ENCODE results near the gene FXYD1. TPM values are rescaled to one million over a fixed set of nuclear protein-coding genes. Genes with fewer than 3 reads are reported as not detected.

FXYD1 gene
- total RNA-seq, 1 experiment from 2014 or later = 13.3 TPM

DNA sequence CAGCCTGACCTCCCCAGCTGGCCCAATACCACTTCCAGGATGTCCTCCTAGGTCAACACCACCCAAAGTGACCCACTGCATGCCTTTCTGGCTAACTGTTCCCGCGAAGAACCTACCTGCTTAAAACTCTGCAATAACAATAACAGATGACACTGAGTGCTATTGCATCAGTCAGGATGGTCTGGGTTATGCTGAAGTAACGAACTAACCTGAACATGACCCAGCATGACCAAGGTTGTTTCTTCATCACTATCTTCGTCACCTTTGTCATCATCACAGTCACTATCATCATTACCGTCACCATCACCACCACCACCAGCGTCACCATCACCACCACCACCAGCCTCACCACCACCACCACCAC is 33.6 kb upstream of the FXYD1 start:
- H3K4me1 Mint-ChIP-seq = 0 out of 2 replicates have a peak, but pooled peaks cover 7% of the 10 kb centered on the region
- POLR2A ChIA-PET = no interaction called here
- no peak overlapping the region for H3K4me3 Mint-ChIP-seq
- ATAC-seq (no peak), DNase-seq (ENCODE audit: low spot score) (no peak)
- H3K36me3 Mint-ChIP-seq = 0 out of 2 replicates have a peak, but pooled peaks cover 3% of the 10 kb centered on the region
- H3K27ac Mint-ChIP-seq = no peak overlapping the region
- CTCF ChIA-PET = interaction anchor here (1.4 kb wide), 1 partner anchor 10 kb away, joined by 4 read pairs; no protein-coding TSS in a partner anchor
- TF ChIP-seq, protein P1, sequence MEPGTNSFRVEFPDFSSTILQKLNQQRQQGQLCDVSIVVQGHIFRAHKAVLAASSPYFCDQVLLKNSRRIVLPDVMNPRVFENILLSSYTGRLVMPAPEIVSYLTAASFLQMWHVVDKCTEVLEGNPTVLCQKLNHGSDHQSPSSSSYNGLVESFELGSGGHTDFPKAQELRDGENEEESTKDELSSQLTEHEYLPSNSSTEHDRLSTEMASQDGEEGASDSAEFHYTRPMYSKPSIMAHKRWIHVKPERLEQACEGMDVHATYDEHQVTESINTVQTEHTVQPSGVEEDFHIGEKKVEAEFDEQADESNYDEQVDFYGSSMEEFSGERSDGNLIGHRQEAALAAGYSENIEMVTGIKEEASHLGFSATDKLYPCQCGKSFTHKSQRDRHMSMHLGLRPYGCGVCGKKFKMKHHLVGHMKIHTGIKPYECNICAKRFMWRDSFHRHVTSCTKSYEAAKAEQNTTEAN (CRISPR knock-in tag; IDR thresholded peaks at IDR 0.05) = no peak
- no peak for TF ChIP-seq ZNF317 (CRISPR knock-in tag; IDR thresholded peaks at IDR 0.05; ENCODE audit: borderline replicate concordance, low read depth)
- no peak for TF ChIP-seq ZNF138 (CRISPR knock-in tag; conservative IDR thresholded peaks at IDR 0.05)
- TF ChIP-seq ZNF671 (CRISPR knock-in tag; IDR thresholded peaks at IDR 0.05) = no peak
- no peaks in the 10 kb centered on the region for H3K27me3 Mint-ChIP-seq (ENCODE audit: low read depth)
- H3K9me3 Mint-ChIP-seq = peaks cover 8% of the 10 kb centered on the region; the same call in 1 of the 2 replicates

DNA sequence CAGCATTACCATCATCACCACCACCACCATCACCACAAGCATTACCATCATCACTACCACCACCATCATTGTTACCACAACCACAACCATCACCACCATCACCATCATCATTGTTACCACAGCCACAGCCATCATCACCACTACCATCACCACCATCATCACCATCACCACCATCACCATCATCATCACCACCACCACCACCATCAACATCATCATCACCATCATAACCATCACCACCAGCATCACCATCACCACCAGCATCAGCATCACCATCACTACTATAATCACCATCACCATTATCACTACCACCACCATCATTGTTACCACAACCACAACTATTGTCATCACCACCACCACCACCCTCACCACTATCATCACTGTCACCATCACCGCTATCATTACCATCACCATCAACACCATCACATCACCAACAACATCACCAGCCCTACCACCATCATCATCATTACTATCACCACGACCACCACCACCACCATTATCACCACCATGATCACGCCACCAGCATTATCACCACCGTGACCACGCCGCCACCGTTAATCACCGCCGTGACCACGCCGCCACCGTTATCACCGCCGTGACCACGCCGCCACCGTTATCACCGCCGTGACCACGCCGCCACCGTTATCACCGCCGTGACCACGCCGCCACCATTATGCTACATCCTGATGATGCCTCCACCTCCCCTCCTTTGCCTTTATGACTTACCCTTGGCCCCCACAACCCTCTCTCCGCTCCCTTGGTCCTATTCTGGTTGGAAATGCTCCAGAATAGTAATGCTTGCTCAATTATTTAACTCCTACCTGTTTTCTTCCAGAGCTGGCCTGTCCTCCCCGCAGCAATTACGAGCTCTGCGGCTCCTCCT is 33.0 kb upstream of the FXYD1 start:
- Mint-ChIP-seq H3K36me3 (0 out of 2 replicates have a peak, but pooled peaks cover 3% of the 10 kb centered on the region), H3K27ac (no peak overlapping the region), H3K9me3 (peaks cover 8% of the 10 kb centered on the region; the same call in 1 of the 2 replicates), H3K27me3 (ENCODE audit: low read depth) (no peaks in the 10 kb centered on the region), H3K4me3 (no peak overlapping the region), H3K4me1 (peaks cover 7% of the 10 kb centered on the region)
- no peak for TF ChIP-seq ATF1 (CRISPR knock-in tag; IDR thresholded peaks at IDR 0.05)
- TF ChIP-seq, protein P1 (CRISPR knock-in tag; IDR thresholded peaks at IDR 0.05) = no peak
- TF ChIP-seq, protein P2, sequence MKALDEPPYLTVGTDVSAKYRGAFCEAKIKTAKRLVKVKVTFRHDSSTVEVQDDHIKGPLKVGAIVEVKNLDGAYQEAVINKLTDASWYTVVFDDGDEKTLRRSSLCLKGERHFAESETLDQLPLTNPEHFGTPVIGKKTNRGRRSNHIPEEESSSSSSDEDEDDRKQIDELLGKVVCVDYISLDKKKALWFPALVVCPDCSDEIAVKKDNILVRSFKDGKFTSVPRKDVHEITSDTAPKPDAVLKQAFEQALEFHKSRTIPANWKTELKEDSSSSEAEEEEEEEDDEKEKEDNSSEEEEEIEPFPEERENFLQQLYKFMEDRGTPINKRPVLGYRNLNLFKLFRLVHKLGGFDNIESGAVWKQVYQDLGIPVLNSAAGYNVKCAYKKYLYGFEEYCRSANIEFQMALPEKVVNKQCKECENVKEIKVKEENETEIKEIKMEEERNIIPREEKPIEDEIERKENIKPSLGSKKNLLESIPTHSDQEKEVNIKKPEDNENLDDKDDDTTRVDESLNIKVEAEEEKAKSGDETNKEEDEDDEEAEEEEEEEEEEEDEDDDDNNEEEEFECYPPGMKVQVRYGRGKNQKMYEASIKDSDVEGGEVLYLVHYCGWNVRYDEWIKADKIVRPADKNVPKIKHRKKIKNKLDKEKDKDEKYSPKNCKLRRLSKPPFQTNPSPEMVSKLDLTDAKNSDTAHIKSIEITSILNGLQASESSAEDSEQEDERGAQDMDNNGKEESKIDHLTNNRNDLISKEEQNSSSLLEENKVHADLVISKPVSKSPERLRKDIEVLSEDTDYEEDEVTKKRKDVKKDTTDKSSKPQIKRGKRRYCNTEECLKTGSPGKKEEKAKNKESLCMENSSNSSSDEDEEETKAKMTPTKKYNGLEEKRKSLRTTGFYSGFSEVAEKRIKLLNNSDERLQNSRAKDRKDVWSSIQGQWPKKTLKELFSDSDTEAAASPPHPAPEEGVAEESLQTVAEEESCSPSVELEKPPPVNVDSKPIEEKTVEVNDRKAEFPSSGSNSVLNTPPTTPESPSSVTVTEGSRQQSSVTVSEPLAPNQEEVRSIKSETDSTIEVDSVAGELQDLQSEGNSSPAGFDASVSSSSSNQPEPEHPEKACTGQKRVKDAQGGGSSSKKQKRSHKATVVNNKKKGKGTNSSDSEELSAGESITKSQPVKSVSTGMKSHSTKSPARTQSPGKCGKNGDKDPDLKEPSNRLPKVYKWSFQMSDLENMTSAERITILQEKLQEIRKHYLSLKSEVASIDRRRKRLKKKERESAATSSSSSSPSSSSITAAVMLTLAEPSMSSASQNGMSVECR (CRISPR knock-in tag; IDR thresholded peaks at IDR 0.05; ENCODE audit: borderline replicate concordance) = no peak
- no peak for TF ChIP-seq GTF2I (CRISPR knock-in tag; conservative IDR thresholded peaks at IDR 0.05)
- TF ChIP-seq, protein P3, sequence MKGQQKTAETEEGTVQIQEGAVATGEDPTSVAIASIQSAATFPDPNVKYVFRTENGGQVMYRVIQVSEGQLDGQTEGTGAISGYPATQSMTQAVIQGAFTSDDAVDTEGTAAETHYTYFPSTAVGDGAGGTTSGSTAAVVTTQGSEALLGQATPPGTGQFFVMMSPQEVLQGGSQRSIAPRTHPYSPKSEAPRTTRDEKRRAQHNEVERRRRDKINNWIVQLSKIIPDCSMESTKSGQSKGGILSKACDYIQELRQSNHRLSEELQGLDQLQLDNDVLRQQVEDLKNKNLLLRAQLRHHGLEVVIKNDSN (CRISPR knock-in tag; IDR thresholded peaks at IDR 0.05) = no peak
- TF ChIP-seq IRF2 (CRISPR knock-in tag; IDR thresholded peaks at IDR 0.05; ENCODE audit: borderline replicate concordance, low read depth) = no peak
- TF ChIP-seq, protein P4, sequence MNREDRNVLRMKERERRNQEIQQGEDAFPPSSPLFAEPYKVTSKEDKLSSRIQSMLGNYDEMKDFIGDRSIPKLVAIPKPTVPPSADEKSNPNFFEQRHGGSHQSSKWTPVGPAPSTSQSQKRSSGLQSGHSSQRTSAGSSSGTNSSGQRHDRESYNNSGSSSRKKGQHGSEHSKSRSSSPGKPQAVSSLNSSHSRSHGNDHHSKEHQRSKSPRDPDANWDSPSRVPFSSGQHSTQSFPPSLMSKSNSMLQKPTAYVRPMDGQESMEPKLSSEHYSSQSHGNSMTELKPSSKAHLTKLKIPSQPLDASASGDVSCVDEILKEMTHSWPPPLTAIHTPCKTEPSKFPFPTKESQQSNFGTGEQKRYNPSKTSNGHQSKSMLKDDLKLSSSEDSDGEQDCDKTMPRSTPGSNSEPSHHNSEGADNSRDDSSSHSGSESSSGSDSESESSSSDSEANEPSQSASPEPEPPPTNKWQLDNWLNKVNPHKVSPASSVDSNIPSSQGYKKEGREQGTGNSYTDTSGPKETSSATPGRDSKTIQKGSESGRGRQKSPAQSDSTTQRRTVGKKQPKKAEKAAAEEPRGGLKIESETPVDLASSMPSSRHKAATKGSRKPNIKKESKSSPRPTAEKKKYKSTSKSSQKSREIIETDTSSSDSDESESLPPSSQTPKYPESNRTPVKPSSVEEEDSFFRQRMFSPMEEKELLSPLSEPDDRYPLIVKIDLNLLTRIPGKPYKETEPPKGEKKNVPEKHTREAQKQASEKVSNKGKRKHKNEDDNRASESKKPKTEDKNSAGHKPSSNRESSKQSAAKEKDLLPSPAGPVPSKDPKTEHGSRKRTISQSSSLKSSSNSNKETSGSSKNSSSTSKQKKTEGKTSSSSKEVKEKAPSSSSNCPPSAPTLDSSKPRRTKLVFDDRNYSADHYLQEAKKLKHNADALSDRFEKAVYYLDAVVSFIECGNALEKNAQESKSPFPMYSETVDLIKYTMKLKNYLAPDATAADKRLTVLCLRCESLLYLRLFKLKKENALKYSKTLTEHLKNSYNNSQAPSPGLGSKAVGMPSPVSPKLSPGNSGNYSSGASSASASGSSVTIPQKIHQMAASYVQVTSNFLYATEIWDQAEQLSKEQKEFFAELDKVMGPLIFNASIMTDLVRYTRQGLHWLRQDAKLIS (CRISPR knock-in tag; IDR thresholded peaks at IDR 0.05; ENCODE audit: borderline replicate concordance) = no peak
- no peak for TF ChIP-seq OVOL2 (CRISPR knock-in tag; IDR thresholded peaks at IDR 0.05; ENCODE audit: borderline replicate concordance)
- no peak for TF ChIP-seq RORB (CRISPR knock-in tag; IDR thresholded peaks at IDR 0.05)
- TF ChIP-seq ZBTB21 (CRISPR knock-in tag; IDR thresholded peaks at IDR 0.05; ENCODE audit: borderline replicate concordance) = no peak
- no peak for TF ChIP-seq NR2C2 (CRISPR knock-in tag; IDR thresholded peaks at IDR 0.05)
- no peak for TF ChIP-seq ZNF317 (CRISPR knock-in tag; IDR thresholded peaks at IDR 0.05; ENCODE audit: borderline replicate concordance, low read depth)
- no peak for ATAC-seq
- DNase-seq (ENCODE audit: low spot score) = no peak
- CTCF ChIA-PET = interaction anchor here (0.7 kb wide), 1 partner anchor 9 kb away, joined by 3 read pairs; no protein-coding TSS in a partner anchor
- POLR2A ChIA-PET = no interaction called here

Measured in WTC11 (cell line).